Measurements from ENCODE around the gene ZNF511. TPM values are rescaled to one million over a fixed set of nuclear protein-coding genes. Genes with fewer than 3 reads are reported as not detected.

ZNF511 gene
- total RNA-seq, 1 experiment from 2014 or later: 42.7 TPM

DNA sequence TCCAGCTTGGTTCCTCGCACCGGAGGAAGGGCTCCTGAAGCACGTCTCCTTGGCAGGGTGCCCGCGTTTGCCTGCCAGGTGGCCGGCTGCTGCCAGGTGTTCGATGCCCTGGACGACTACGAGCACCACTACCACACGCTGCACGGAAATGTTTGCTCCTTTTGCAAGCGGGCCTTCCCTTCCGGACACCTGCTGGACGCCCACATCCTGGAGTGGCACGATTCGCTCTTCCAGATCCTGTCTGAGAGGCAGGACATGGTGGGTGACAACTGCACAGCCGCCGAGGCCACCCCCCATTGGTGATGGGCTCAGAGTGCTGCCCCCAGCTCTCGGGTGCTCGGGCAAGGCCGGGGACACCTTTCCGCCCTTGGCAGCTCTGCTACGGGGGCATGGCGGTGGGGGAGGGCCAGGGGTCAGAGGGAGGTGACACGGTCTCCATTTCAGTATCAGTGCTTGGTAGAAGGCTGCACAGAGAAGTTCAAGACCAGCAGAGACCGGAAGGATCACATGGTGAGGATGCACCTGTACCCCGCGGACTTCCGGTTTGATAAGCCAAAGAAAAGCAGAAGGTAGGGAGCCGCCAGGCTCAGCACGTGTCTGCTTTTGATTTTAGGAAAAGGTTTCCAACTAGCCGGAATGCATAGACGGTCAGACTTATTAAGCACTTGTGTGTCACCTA lies 1.1 kb downstream of the ZNF511 start:
- Mint-ChIP-seq H3K27ac (ENCODE audit: low read depth, unreplicated experiment) (no peak overlapping the region), H3K4me1 (ENCODE audit: insufficient read depth, unreplicated experiment) (peaks cover 22% of the 10 kb centered on the region)
- TF ChIP-seq CTCF (IDR thresholded peaks at IDR 0.05; ENCODE audit: unreplicated experiment): no peak

DNA sequence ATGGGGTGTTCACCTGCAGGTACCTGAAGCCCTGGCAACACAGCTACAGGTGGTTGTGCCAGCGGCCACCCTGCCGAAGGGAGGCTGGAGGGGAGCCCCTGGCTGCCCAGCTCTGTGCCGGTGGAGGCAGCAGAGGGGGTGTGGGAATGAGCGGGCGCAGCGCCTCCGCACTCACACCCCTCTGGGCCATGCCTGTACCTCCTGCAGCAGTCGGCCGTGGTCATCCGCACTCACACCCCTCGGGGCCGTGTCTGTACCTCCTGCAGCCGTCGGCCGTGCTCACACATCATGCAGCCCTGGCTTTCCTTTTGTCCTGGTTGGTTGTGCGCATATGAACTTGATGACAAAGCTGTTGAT lies 1.7 kb downstream of the ZNF511 start:
- CTCF ChIA-PET: interaction anchor here (0.6 to 1.7 kb wide), 3 partner anchors 18 to 51 kb away, joined by 4 to 9 read pairs (median 5); no protein-coding TSS in a partner anchor
- Mint-ChIP-seq H3K9me3 (ENCODE audit: unreplicated experiment) (no peaks in the 10 kb centered on the region), H3K4me1 (ENCODE audit: insufficient read depth, unreplicated experiment) (peaks cover 17% of the 10 kb centered on the region), H3K27ac (ENCODE audit: low read depth, unreplicated experiment) (no peak overlapping the region), H3K36me3 (ENCODE audit: insufficient read depth, unreplicated experiment) (peaks cover 21% of the 10 kb centered on the region), H3K27me3 (ENCODE audit: insufficient read depth, unreplicated experiment) (no peaks in the 10 kb centered on the region), H3K4me3 (ENCODE audit: unreplicated experiment) (no peak overlapping the region)
- POLR2A ChIA-PET: interaction anchor here (1.5 kb wide), 1 partner anchor 50 kb away, joined by 5 read pairs; no protein-coding TSS in a partner anchor
- no peak for TF ChIP-seq CTCF (IDR thresholded peaks at IDR 0.05; ENCODE audit: unreplicated experiment)
- intact Hi-C loops (cut with micrococcal nuclease): loop anchor here (10.0 kb wide), 1 partner anchor 656 kb away; no protein-coding TSS in a partner anchor
- TSS peak; percentile 11 for BruUV-seq (replicated peaks)
- no peak for DNase-seq (ENCODE audit: unreplicated experiment)

More for the DNA sequence above, 1.1 kb downstream of the ZNF511 start:
- intact Hi-C loops (cut with micrococcal nuclease): loop anchor here (1.0 to 10.0 kb wide), 4 partner anchors 51 to 655 kb away; no protein-coding TSS in a partner anchor
- Mint-ChIP-seq H3K9me3 (ENCODE audit: unreplicated experiment) (no peaks in the 10 kb centered on the region), H3K36me3 (ENCODE audit: insufficient read depth, unreplicated experiment) (peaks cover 21% of the 10 kb centered on the region), H3K4me3 (ENCODE audit: unreplicated experiment) (peak overlapping the region; percentile 98), H3K27me3 (ENCODE audit: insufficient read depth, unreplicated experiment) (no peaks in the 10 kb centered on the region)
- BruUV-seq (replicated peaks): no TSS peak
- DNase-seq (ENCODE audit: unreplicated experiment): peak; percentile 34
- ChIA-PET CTCF (interaction anchor here (0.6 to 1.7 kb wide), 5 partner anchors 18 to 166 kb away, joined by 3 to 9 read pairs (median 4); no protein-coding TSS in a partner anchor), POLR2A (interaction anchor here (0.7 to 1.5 kb wide), 3 partner anchors 50 to 58 kb away, joined by 3 to 5 read pairs (median 5); no protein-coding TSS in a partner anchor)

DNA sequence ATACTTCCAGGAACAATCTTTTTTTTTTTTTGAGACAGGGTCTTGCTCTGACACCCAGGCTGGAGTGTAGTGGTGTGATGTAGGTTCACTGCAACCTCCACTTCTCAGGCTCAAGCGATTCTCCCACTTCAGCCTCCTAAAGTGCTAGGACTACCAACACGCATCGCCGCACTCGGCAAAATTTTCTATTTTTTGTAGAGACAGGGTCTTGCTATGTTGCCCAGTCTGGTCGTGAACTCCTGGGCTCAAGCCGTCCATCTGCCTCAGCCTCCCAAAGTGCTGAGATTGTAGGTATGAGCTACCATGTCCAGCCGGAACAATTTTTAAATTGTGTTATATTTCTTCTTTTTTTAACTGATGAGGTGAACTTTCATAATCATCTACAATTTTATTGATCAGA lies 2.1 kb downstream of the ZNF511 start:
- peaks cover 14% of the 10 kb centered on the region for H3K4me1 Mint-ChIP-seq (ENCODE audit: insufficient read depth, unreplicated experiment)
- BruUV-seq (replicated peaks): no TSS peak
- H3K27ac Mint-ChIP-seq (ENCODE audit: low read depth, unreplicated experiment): no peak overlapping the region
- ChIA-PET POLR2A (no interaction called here), CTCF (interaction anchor here (0.6 to 1.7 kb wide), 2 partner anchors 19 to 50 kb away, joined by 5 to 9 read pairs; no protein-coding TSS in a partner anchor)
- no peaks in the 10 kb centered on the region for H3K27me3 Mint-ChIP-seq (ENCODE audit: insufficient read depth, unreplicated experiment)
- H3K9me3 Mint-ChIP-seq (ENCODE audit: unreplicated experiment): no peaks in the 10 kb centered on the region
- intact Hi-C loops (cut with micrococcal nuclease): loop anchor here (10.0 kb wide), 1 partner anchor 656 kb away; no protein-coding TSS in a partner anchor
- peaks cover 21% of the 10 kb centered on the region for H3K36me3 Mint-ChIP-seq (ENCODE audit: insufficient read depth, unreplicated experiment)
- no peak for TF ChIP-seq CTCF (IDR thresholded peaks at IDR 0.05; ENCODE audit: unreplicated experiment)
- H3K4me3 Mint-ChIP-seq (ENCODE audit: unreplicated experiment): no peak overlapping the region
- no peak for DNase-seq (ENCODE audit: unreplicated experiment)

DNA sequence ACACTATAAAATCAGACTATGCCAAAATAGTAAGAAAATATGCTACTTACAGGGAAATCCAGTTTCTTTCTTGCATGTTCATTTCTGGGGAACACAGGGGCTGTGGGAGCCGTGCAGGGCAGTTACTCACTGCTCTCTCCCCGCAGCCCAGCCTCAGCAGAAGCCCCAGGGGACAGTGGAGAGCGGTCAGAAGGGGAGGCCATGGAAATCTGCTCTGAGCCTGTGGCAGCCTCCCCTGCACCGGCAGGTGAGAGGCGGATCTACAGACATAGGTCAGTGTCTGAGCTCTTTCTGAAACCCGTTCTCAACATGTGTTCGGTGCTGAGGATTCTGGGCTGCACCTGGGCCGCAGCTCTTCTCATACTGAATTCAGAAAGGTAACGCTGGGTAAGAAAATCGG lies 2.9 kb downstream of the ZNF511 start:
- peaks cover 14% of the 10 kb centered on the region for H3K4me1 Mint-ChIP-seq (ENCODE audit: insufficient read depth, unreplicated experiment)
- no peaks in the 10 kb centered on the region for H3K9me3 Mint-ChIP-seq (ENCODE audit: unreplicated experiment)
- intact Hi-C loops (cut with micrococcal nuclease): loop anchor here (10.0 kb wide), 1 partner anchor 657 kb away; no protein-coding TSS in a partner anchor
- H3K27ac Mint-ChIP-seq (ENCODE audit: low read depth, unreplicated experiment): no peak overlapping the region
- BruUV-seq (replicated peaks): no TSS peak
- CTCF ChIA-PET: interaction anchor here (1.7 kb wide), 1 partner anchor 18 kb away, joined by 9 read pairs; no protein-coding TSS in a partner anchor
- H3K36me3 Mint-ChIP-seq (ENCODE audit: insufficient read depth, unreplicated experiment): peaks cover 21% of the 10 kb centered on the region
- H3K4me3 Mint-ChIP-seq (ENCODE audit: unreplicated experiment): no peak overlapping the region
- POLR2A ChIA-PET: no interaction called here
- no peak for DNase-seq (ENCODE audit: unreplicated experiment)
- no peak for TF ChIP-seq CTCF (IDR thresholded peaks at IDR 0.05; ENCODE audit: unreplicated experiment)
- H3K27me3 Mint-ChIP-seq (ENCODE audit: insufficient read depth, unreplicated experiment): no peaks in the 10 kb centered on the region

All from MCF 10A (cell line).